NCI-H345 treated with DMSO at 0.1 percent for 48 hours (cell line): ENCODE results near the gene GALK2.
"Not testable (repeated sequence)": the region's sequence is repeated elsewhere in the genome, so short reads cannot be mapped to it uniquely, and the experiment has no call there.

Experiments used
- DNase-seq: peaks from one replicate; lab custom pipeline; 2025; ENCODE audit not compliant: unreplicated experiment; lab: John Stamatoyannopoulos, UW

The GALK2 gene

DNA sequence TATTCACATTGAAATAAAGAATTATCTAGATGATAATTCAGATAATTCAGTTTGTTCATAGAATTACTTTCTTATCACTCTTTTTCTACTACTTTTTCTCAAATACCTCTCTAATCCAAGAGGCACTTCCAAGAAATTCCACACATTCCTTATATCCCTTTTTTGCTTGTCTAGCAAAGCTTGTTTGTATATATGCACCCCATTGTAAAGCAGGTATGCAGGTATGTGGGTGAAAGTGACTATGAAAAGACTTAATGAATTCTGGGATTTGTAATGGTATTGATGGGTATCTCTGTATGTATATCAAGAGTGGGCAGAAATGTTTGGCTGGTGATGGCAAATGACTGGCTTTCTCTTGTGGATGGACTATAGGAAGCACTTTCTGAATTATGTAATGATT, 158.9 kb downstream of the GALK2 start:
- DNase-seq: no peak

DNA sequence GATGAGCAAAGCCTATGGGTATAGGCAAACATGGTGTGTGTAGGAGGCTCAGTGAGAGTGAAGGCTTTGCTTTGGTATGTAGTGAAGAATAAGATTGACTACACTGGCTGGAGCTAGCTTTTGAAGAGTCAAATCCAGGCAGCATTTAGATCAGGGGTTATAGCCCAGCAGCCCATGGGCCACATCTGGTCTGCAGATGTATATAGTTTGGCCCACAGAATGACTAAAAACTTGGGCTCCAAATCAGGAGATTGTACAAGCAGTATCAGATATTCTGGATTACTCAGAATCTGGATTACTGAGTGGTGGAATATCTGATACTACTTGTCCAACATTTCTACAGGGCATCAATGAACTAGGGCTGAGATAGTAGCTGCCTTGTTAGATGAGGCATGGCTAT, 160.1 kb downstream of the GALK2 start:
- no peak for DNase-seq

DNA sequence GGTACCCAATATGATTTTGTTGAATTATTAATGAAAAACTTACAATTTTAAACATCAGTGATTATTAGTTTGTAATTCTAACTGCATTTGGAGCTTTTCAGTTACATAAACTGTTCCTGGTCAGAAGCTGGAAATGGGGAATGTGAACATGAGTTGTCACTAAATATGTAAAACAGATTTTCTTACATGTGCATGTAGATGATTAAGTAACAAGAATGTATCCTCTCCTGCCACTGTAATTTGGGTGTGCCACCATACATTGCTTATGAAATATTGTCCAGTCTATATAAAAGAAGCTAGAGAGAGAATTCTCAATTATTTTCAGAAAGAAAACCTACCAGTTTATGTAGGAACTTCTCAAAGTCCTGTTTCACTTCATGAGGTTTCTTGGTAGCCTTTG, 161.4 kb downstream of the GALK2 start:
- DNase-seq: no peak

DNA sequence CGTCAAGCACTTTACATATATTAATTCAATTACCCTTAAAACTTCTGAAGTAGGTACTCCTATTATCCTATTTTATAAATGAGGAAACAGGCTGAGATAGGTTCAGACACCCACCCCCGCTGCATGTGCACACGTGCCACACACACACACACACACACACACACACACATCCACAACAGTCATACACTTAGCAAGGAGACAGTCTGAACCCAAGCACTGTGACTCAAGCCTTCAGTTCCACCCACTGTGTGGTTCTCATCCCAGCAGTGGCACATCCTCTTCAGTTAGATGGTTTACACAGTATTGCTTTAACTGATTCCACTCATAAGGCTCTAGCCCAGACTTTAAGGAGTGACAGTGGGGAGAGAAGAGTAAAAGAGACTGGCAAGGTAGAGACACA, 161.9 kb downstream of the GALK2 start:
- DNase-seq: no peak

DNA sequence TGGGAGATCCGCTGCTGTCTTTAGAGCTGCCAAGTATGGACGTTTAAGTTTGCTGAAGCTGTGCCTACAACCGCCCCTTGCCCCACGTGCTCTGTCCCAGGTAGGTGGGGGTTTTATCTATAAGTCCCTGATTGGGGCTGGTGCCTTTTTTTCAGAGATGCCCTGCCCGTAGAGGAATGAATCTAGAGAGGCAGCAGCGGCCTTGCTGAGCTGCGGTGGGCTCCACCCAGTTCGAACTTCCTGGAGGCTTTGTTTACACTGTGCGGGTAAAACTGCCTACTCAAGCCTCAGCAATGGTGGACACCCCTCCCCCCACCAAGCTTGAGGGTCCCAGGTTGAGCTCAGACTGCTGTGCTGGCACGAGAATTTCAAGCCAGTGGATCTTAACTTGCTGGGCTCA, 169.6 kb downstream of the GALK2 start:
- no peak for DNase-seq

DNA sequence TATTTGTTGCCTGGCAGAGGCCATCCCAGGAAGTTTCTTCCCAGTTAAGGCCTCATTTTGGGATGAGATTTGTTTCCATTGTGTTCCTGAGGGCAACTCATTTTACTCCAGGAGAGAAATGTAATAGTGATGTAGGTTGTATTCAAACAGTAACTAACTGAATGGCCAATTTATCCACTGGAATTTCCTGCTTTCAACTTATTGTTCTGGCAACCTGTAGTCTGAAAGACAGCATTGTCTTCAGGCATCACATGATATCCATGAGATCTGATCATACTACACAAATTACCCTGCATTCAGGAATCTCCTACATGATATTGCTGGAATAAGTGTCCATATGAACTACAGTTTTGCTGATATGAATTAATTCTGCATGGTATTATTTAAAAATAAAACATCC, 173.5 kb downstream of the GALK2 start:
- DNase-seq: no peak

DNA sequence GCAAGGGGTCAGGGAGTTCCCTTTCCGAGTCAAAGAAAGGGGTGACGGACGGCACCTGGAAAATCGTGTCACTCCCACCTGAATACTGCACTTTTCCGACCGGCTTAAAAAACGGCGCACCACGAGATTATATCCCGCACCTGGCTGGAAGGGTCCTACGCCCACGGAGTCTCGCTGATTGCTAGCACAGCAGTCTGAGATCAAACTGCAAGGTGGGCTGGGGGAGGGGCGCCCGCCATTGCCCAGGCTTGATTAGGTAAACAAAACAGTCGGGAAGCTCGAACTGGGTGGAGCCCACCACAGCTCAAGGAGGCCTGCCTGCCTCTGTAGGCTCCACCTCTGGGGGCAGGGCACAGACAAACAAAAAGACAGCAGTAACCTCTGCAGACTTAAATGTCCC, 184.4 kb downstream of the GALK2 start:
- not testable (repeated sequence) for DNase-seq

DNA sequence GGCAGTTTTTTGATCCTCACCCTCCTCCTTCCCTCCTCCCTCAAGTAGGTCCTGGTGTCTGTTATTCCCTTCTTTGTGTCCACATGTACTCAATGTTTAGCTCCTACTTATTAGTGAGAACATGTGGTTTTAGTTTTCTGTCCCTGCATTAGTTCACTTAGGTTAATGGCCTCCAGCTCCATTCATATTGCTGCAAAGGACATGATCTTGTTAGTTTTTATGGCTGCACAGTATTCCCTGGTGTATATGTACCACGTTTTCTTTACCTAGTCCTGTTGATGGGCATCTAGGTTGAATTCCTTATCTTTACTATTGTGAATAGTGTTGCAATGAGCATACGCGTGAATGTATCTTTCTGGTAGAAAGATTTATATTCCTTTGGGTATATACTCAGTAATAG, 191.3 kb downstream of the GALK2 start:
- no peak for DNase-seq

DNA sequence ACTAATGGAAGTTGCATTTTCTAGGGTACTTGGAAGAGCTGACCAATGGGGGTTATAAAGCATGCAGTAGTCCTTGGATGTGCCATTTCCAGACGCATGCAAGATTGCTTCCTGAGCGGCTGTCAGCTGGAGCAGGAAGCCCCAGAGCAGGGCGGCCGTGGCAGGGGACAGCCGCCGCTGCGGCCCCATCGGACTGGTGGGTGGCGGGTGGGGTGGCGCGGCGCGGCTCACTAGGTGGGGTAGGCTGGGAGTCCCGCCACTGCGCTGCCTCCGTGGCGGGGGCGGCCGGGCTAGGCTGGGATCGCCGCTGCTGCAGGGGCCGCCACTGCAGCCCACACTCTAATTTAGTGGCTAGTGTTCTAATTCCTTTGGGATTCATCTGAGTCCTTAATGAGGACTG, 196.4 kb downstream of the GALK2 start:
- DNase-seq: no peak

DNA sequence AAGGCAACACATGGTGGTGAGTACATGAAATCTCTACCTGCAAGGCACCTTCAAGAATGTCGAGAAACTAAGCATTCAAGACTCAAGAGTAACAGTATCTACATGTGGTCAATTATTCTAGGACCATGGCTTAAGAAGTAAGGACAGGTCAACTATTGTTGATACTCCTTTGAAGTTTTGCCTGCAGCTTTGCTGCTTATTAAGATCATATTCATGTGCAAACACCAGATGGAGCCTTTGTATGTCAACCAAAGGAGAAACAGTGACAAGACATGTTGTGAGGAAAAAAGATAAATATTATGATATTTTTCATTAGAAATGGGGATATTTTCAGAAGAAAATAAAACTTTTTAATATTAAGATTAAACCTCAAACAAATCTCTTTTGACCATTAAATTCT, 200.7 kb downstream of the GALK2 start:
- DNase-seq: no peak

DNA sequence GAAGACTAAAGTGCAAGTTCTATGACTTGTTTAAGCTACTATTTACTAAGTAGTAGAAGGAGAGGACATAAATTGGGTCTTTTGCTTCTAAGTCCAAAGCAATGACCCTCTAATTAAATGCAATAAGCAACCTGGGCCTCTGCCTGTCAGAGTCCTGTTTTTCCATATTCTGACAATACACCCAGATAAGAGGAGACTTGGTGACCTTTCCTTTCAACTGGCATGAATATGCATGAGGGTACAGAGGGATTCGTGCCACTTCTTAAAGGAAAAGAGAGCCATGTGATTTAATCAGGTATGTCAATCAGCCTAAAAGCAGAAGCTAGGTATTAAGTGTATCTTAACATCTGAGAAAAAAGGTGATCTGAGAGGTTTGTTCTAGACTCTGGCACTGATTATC, 202.3 kb downstream of the GALK2 start:
- no peak for DNase-seq

DNA sequence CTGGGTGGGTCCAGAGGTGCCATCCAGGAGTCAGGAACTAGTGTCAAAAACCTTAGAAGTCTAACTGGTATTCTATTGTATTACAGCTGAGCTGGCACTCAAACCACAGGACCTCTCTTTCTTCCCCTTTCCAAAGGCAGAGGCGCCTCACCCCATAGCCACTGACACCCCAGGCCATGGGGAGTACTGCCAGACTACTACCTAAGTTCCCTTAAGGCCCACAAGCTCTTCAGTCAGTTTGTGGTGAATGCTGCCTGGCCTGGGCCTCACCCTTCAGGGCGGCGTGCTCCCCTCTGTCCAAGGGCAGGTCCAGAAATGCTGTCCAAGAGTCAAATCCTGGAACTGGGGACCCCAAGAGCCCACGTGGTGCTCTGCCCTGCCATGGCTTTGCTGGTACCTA, 209.9 kb downstream of the GALK2 start:
- DNase-seq: no peak

DNA sequence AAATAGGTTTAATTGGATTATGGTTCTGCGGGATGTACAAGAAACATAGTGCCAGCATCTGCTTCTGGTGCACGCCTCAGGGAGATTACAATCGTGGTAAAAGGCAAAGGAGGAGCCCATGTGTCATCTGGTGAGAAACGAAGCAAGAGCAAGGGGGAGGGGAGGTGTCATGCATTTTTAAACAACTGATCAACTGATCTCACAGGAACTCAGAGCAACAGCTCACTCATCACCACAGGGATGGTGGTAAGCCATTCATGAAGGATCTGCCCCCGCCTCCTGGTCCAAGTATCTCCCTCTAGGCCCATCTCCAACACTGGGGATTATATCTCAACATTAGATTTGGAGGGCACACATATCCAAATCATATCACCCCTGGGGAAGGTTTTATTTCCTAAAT, 210.9 kb downstream of the GALK2 start:
- DNase-seq: no peak
